HCT116 (cell line): ENCODE results near the gene RSRC1. TPM values are rescaled to one million over a fixed set of nuclear protein-coding genes. Genes with fewer than 3 reads are reported as not detected.

Source experiments
- ATAC-seq: fragments of 200-7000 bp; cut with Tn5 transposase; 2 replicates; pipeline ENCODE4 v1.9.1; 2020; ENCODE audit warnings: mild to moderate bottlenecking, moderate library complexity
- BruUV-seq: library from RNA; stranded (reverse); fragments of 400-500 nt; replicated peaks from 2 replicates; lab custom pipeline; 2021; lab: Mats Ljungman, UMichigan
- CTCF ChIA-PET: fragments of 300-600 bp; sonication (Branson Sonifier 250); formaldehyde crosslinking; loops from one replicate; lab custom pipeline; 2021; ENCODE audit warnings: antibody characterized with exemption; lab: Charles Lee
- POLR2A ChIA-PET: fragments of 300-600, 350-600 bp; sonication (Branson Sonifier 250); formaldehyde crosslinking; loops from one replicate; lab custom pipeline; 2021; ENCODE audit warnings: antibody characterized with exemption; lab: Charles Lee
- RAD21 ChIA-PET, 2 experiments: fragments of 300-600 bp; sonication (Branson Sonifier 250); formaldehyde crosslinking; loops; one replicate each; lab custom pipeline; 2023; ENCODE audit warnings: low total read pairs in 2 of 2; ENCODE audit not compliant: uncharacterized antibody in 2 of 2, unreplicated experiment in 2 of 2, low non-redundant PET in 1 of 2; lab: Charles Lee
- DNase-seq: peaks from one replicate; pipeline ENCODE4 v3.0.0-alpha.2; 2010; ENCODE audit warnings: low read depth, low spot score
- H2AFZ ChIP-seq: fragments of 200-600 bp; shearing (Covaris generic), sonication (generic); 2 replicates; pipeline ENCODE4 v1.6.1; 2017; ENCODE audit warnings: low read depth, mixed run types, mixed read lengths, antibody characterized with exemption, low read length; ENCODE audit not compliant: poor library complexity, severe bottlenecking
- H3K27ac ChIP-seq: 2 replicates; pipeline ENCODE4 v1.5.1; 2012; ENCODE audit warnings: low read depth, low read length
- H3K27me3 ChIP-seq: fragments of 200-600 bp; sonication (generic); 2 replicates; pipeline ENCODE4 v1.6.1; 2016; ENCODE audit warnings: mixed run types, low read length, mixed read lengths; ENCODE audit not compliant: insufficient read depth
- H3K36me3 ChIP-seq, 2 experiments: fragments of 200-500 bp in 1 of 2; fragments of 200-600 bp in 1 of 2; sonication (Bioruptor generic) in 1 of 2; sonication (generic) in 1 of 2; 2 replicates each; pipeline versions ENCODE4 v1.5.1 to v1.6.1; 2014 to 2016; ENCODE audit warnings: low read length in 2 of 2, inconsistent platforms in 1 of 2, mixed read lengths in 1 of 2, mixed run types in 1 of 2; ENCODE audit not compliant: insufficient read depth in 2 of 2, control insufficient read depth in 1 of 2
- H3K4me1 ChIP-seq, 2 experiments: fragments of 200-600 bp in 1 of 2; sonication (generic) in 1 of 2; 2 replicates each; pipeline versions ENCODE4 v1.5.1 to v1.6.1; 2012 to 2017; ENCODE audit warnings: low read length in 2 of 2, inconsistent platforms in 1 of 2, mild to moderate bottlenecking in 1 of 2, mixed read lengths in 1 of 2, mixed run types in 1 of 2, moderate library complexity in 1 of 2; ENCODE audit not compliant: insufficient read depth in 2 of 2, control insufficient read depth in 1 of 2
- H3K4me2 ChIP-seq: fragments of 200-600 bp; sonication (generic); 2 replicates; pipeline ENCODE4 v1.6.1; 2017; ENCODE audit warnings: mixed run types, low read length, mixed read lengths
- H3K4me3 ChIP-seq, 2 experiments: fragments of 200-600 bp in 1 of 2; sonication (generic) in 1 of 2; replicated peaks in 1 of 2; 2 replicates each; pipeline ENCODE4 v1.5.1; 2011 to 2016; ENCODE audit warnings: low read length in 2 of 2, control low read depth in 1 of 2, low read depth in 1 of 2, mild to moderate bottlenecking in 1 of 2, mixed read lengths in 1 of 2, mixed run types in 1 of 2
- H3K79me2 ChIP-seq: fragments of 200-600 bp; sonication (generic); 2 replicates; pipeline ENCODE4 v1.6.1; 2017; ENCODE audit warnings: mild to moderate bottlenecking, mixed run types, low read length, moderate library complexity, mixed read lengths; ENCODE audit not compliant: insufficient read depth
- H3K9ac ChIP-seq: fragments of 200-600 bp; sonication (generic); 2 replicates; pipeline ENCODE4 v1.6.1; 2016; ENCODE audit warnings: low read length, mixed read lengths
- H3K9me2 ChIP-seq: fragments of 200-600 bp; sonication (generic), shearing (Covaris generic); 2 replicates; pipeline ENCODE4 v1.6.1; 2017; ENCODE audit warnings: mixed run types, mild to moderate bottlenecking, moderate library complexity; ENCODE audit not compliant: insufficient read depth
- H3K9me3 ChIP-seq, 2 experiments: fragments of 200-500 bp in 1 of 2; fragments of 200-600 bp in 1 of 2; sonication (Bioruptor generic) in 1 of 2; sonication (generic) in 1 of 2; 2 replicates each; pipeline ENCODE4 v1.6.1; 2014 to 2017; ENCODE audit warnings: low read length in 2 of 2, mixed read lengths in 2 of 2, inconsistent platforms in 1 of 2, low read depth in 1 of 2, mild to moderate bottlenecking in 1 of 2, mixed run types in 1 of 2, moderate library complexity in 1 of 2; ENCODE audit not compliant: control insufficient read depth in 1 of 2, insufficient read depth in 1 of 2
- H4K20me1 ChIP-seq: fragments of 200-600 bp; sonication (generic), shearing (Covaris generic); 2 replicates; pipeline ENCODE4 v1.6.1; 2017; ENCODE audit warnings: mixed run types, mild to moderate bottlenecking, moderate library complexity; ENCODE audit not compliant: insufficient read depth
- CEBPB ChIP-seq: IDR thresholded peaks from 2 replicates; pipeline ENCODE4 v1.6.1; 2012; ENCODE audit warnings: low read depth
- CTCF ChIP-seq, 3 experiments: fragments of 200-600 bp in 1 of 3; sonication (generic) in 1 of 3; IDR thresholded peaks in 2 of 3; conservative IDR thresholded peaks in 1 of 3; 2 replicates each; pipeline ENCODE4 v1.5.1; 2012 to 2017; ENCODE audit warnings: low read depth in 2 of 3, low read length in 2 of 3, antibody characterized with exemption in 1 of 3, borderline replicate concordance in 1 of 3, control low read depth in 1 of 3, mild to moderate bottlenecking in 1 of 3, mixed read lengths in 1 of 3, mixed run types in 1 of 3, moderate library complexity in 1 of 3; ENCODE audit not compliant: insufficient read depth in 1 of 3
- EGR1 ChIP-seq: IDR thresholded peaks from 2 replicates; pipeline ENCODE4 v1.6.1; 2012; ENCODE audit warnings: low read depth
- EZH2 ChIP-seq: fragments of 200-600 bp; sonication (generic); IDR thresholded peaks from 2 replicates; pipeline ENCODE4 v1.6.1; 2017; ENCODE audit warnings: antibody characterized with exemption, mixed run types
- MAX ChIP-seq: IDR thresholded peaks from 2 replicates; pipeline ENCODE4 v1.6.1; 2012
- POLR2A ChIP-seq: IDR thresholded peaks from 2 replicates; pipeline ENCODE4 v1.7.0; 2011; ENCODE audit warnings: borderline replicate concordance; ENCODE audit not compliant: insufficient read depth, insufficient read length; ENCODE audit errors: extremely low read depth
- POLR2AphosphoS5 ChIP-seq: IDR thresholded peaks from 2 replicates; pipeline ENCODE4 v1.6.1; 2011; ENCODE audit warnings: mild to moderate bottlenecking, low read depth, low read length, moderate library complexity
- RAD21 ChIP-seq: IDR thresholded peaks from 2 replicates; pipeline ENCODE4 v1.6.1; 2012; ENCODE audit warnings: low read depth, mild to moderate bottlenecking
- REST ChIP-seq: IDR thresholded peaks from 2 replicates; pipeline ENCODE4 v1.6.1; 2012; ENCODE audit warnings: low read depth
- SP1 ChIP-seq: IDR thresholded peaks from 2 replicates; pipeline ENCODE4 v1.6.1; 2012; ENCODE audit warnings: low read depth
- TCF7L2 ChIP-seq: IDR thresholded peaks from 2 replicates; pipeline ENCODE4 v1.7.0; 2011; ENCODE audit warnings: borderline replicate concordance, inconsistent platforms; ENCODE audit not compliant: insufficient read depth, insufficient read length; ENCODE audit errors: extremely low read depth
- ZBTB33 ChIP-seq: IDR thresholded peaks from 2 replicates; pipeline ENCODE4 v1.6.1; 2011; ENCODE audit warnings: mild to moderate bottlenecking, low read length, moderate library complexity; ENCODE audit not compliant: insufficient replicate concordance; ENCODE audit errors: extremely low read depth
- ZFX ChIP-seq: fragments of 450-650 bp; IDR thresholded peaks from 2 replicates; pipeline ENCODE4 v1.6.1; 2017
- ZNF274 ChIP-seq: fragments of 200-500 bp; sonication (Bioruptor generic); IDR thresholded peaks from 2 replicates; pipeline ENCODE4 v1.6.1; 2014; ENCODE audit warnings: mild to moderate bottlenecking, low read depth, low read length, inconsistent platforms
- intact Hi-C: fragments of 100-400 bp; cut with micrococcal nuclease; formaldehyde crosslinking; loops from 2 replicates; pipeline ENCODE4 v1.10.0; 2022
- total RNA-seq: library from RNA; stranded (reverse); gene quantifications from one replicate; pipeline ENCODE4 v1.2.1, GENCODE V29; 2021; ENCODE audit not compliant: unreplicated experiment

The RSRC1 gene
- total RNA-seq, 1 experiment from 2014 or later, result 37.1 TPM

- Histone ChIP-seq H2AFZ (no peak overlapping the region), H3K27ac (no peak overlapping the region), H3K4me1 (no peaks in the 10 kb centered on the region), H3K9me2 (no peaks in the 10 kb centered on the region), H3K79me2 (no peaks in the 10 kb centered on the region), H3K9ac (no peak overlapping the region), H4K20me1 (no peaks in the 10 kb centered on the region), H3K27me3 (no peaks in the 10 kb centered on the region), H3K9me3 (no peaks in the 10 kb centered on the region), H3K4me3 (no peak overlapping the region), H3K4me2 (no peak overlapping the region), H3K36me3 (no peaks in the 10 kb centered on the region)
- no peak for TF ChIP-seq CEBPB
- TF ChIP-seq TCF7L2, result no peak
- no peak for TF ChIP-seq EZH2
- no peak for TF ChIP-seq POLR2AphosphoS5
- TF ChIP-seq POLR2A, result no peak
- TF ChIP-seq CTCF (IDR thresholded peaks at IDR 0.05 in 2 of 3, conservative IDR thresholded peaks at IDR 0.05 in 1 of 3; ENCODE audit: borderline replicate concordance in 1 of 3, insufficient read depth in 1 of 3, low read depth in 2 of 3, low read length in 2 of 3), result no peak
- TF ChIP-seq ZFX, result no peak
- no peak for TF ChIP-seq ZBTB33
- TF ChIP-seq MAX, result no peak
- TF ChIP-seq ZNF274, result no peak
- TF ChIP-seq EGR1, result no peak
- TF ChIP-seq REST, result no peak
- no peak for TF ChIP-seq RAD21
- TF ChIP-seq SP1, result no peak
- intact Hi-C loops, result no loop called here
- ATAC-seq, result no peak
- CTCF ChIA-PET, result no interaction called here
- no TSS peak for BruUV-seq
- DNase-seq, result no peak
- POLR2A ChIA-PET, result no interaction called here
- RAD21 ChIA-PET, result no interaction called here
Observed at GRCh38 chr3:158072790-158073189, 37.1 kb upstream of the RSRC1 start.
